Muscle of arm (tissue), 12 donors: ENCODE results near the gene UNC119B. TPM values are rescaled to one million over a fixed set of nuclear protein-coding genes. Genes with fewer than 3 reads are reported as not detected.

ENCODE experiments used
- DNase-seq: peaks from one replicate; pipeline ENCODE4 v3.0.0-alpha.2; 2013
- polyA plus RNA-seq, 12 donors: library from polyadenylated mRNA; unstranded; fragments of 120-200 nt; gene quantifications; one replicate each; pipeline ENCODE4 v1.2.1, GENCODE V29; 2013; ENCODE audit not compliant: insufficient read length in 12 of 12

UNC119B gene
- polyA plus RNA-seq, 12 donors, result 11.0 to 21.9 (median 15.9) TPM; not detected in 1

DNA sequence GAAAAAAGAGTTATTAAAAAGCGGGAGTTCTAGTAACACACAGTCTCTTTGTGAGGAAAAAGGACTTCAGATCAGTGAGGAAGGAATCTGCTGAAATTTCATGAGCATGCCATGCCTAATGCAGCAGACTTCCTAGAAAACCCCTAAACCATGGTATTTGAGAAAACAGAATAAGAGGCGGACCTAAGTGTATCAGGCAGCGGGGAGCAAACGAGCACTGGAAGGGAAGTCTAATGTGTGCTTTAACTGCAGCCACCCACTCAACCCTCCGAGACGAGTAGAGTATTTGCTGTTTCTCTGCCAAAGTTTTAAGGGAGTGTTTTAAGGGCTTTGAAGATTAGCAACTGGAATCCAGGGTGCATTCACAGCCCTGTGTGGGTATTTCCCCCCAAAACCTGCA, 51.8 kb downstream of the UNC119B start:
- peak; percentile 31 for DNase-seq

GRCh38 chr12:120763250-120763649, 53.0 kb downstream of the UNC119B start:
- no peak for DNase-seq

- no peak for DNase-seq
Observed at GRCh38 chr12:120764816-120765215, 54.6 kb downstream of the UNC119B start.

DNA sequence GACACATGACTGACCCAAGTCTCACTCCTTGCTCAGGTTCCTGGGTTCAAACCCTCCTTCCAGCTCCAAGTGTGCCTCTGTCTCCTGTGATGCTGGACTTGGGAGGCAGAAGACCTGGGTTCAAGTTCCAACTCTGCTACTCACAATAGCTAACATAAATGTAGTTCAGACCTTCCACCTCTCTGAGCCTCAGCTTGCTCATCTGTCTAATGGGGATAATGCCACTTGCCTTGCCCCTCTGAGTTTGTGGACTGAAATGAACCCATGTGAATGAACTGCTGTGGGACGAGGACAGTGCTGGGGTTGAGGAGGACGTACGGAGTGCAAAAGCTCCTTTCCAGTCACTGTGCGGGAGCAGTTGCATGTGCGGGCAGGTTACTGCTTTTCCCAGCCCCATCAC, 56.3 kb downstream of the UNC119B start:
- DNase-seq, result no peak

DNA sequence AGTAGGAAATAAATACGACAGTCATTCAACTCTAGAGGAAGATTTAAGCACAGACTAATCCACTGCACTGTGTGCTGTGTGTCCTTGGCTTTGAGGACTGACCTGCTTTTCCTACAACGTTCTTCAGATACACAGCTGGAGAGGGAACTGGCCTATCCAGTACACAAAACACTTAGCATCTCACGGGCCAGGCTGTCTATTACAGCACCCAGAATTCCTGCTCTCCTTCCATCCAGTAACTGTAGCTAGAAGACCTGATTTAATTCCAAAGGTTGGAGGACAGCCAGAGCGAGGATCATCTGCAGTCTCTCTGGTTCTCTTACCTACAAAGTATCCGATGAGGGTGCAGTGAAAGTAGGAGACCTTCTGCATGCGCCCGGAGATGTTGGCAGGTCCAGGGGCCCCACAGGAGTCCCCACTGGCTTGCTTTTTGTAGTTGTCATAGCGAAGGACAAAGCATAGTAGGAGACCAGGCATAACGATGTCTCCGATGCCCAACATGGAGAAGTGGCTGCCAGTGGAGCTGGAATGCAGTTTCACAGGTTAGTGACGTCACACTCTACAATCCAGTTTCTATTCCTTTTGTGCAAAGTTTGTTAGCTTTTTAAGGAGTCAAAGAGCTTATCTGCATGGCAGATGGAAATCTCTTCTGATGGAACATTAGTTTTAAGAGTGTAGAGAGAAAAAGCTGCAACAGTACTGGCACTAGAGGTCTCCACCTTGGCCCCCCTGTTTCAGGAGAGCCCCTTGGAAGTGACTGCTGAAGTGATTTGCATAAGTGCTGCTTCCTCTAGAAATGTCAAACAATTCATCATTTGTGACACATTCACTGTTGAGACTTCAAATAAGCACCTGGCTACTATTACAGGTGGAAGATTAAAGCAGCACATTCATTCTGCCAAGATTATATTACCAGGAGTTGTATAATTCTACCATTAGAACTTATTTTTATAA, 57.1 kb downstream of the UNC119B start:
- no peak for DNase-seq

DNA sequence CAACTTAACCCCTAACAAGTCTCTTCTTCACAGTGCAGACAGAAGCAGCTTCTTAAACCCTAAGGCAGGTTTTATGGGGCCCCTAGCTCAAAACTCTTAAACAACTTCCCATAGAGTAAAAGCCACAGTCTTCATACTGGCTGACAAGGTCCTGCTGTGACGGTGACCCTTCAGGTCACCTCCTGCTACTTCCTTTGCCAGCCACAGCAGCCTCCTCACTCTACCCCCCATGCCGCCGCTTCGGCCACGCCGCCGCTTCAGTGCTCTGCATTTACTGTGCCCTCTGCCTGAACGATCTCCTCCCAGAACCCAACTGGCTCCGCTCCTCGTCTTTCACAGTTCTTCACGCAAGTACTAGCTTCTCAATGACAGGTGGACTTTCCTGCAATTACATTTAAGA, 60.8 kb downstream of the UNC119B start:
- no peak for DNase-seq

Other genes with a start within 250 kb of the UNC119B start
- 100 to 1,000 TPM in 4 of 12 donors, 10 to 100 TPM in 8; 72.6 to 467 (median 93.0) TPM for gene SRSF9, start 240.7 kb upstream of the UNC119B start, polyA plus RNA-seq
- gene DYNLL1, start 214.3 kb upstream of the UNC119B start, polyA plus RNA-seq, result 100 to 1,000 TPM in 11 of 12 donors, not detected in 1; 258 to 571 (median 356) TPM
- gene COQ5, start 181.3 kb upstream of the UNC119B start, polyA plus RNA-seq, result 10 to 100 TPM in 11 of 12 donors, not detected in 1; 25.1 to 42.2 (median 36.7) TPM
- 100 to 1,000 TPM in 11 of 12 donors, not detected in 1; 124 to 271 (median 165) TPM for gene RNF10, start 176.1 kb upstream of the UNC119B start, polyA plus RNA-seq
- 10 to 100 TPM in 11 of 12 donors, not detected in 1; 19.8 to 45.7 (median 24.0) TPM for gene POP5, start 129.1 kb upstream of the UNC119B start, polyA plus RNA-seq
- gene CABP1, start 69.8 kb upstream of the UNC119B start, polyA plus RNA-seq, result 1 to 10 TPM in 10 of 12 donors, not detected in 2; 1.2 to 4.9 (median 1.9) TPM
- 10 to 100 TPM in 11 of 12 donors, not detected in 1; 62.0 to 97.5 (median 82.6) TPM for gene MLEC, start 23.3 kb upstream of the UNC119B start, polyA plus RNA-seq
- 10 to 100 TPM in 11 of 12 donors, not detected in 1; 10.4 to 32.2 (median 15.1) TPM for gene ACADS, start 15.4 kb downstream of the UNC119B start, polyA plus RNA-seq
- 10 to 100 TPM in 11 of 12 donors, not detected in 1; 21.9 to 72.7 (median 58.4) TPM for gene SPPL3, start 193.9 kb downstream of the UNC119B start, polyA plus RNA-seq